IMR-90 (cell line): ENCODE results near the gene USP16. TPM values are rescaled to one million over a fixed set of nuclear protein-coding genes. Genes with fewer than 3 reads are reported as not detected.
A peak's percentile ranks its signal among the peaks of the same experiment; 100 is the strongest.

Experiments used
- ATAC-seq: fragments of 200-7000 bp; cut with Tn5 transposase; 2 replicates; pipeline ENCODE4 v1.9.1; 2020; ENCODE audit warnings: low read depth, mild to moderate bottlenecking, moderate library complexity
- Bru-seq: library from RNA; stranded (reverse); fragments of 400-500 nt; gene quantifications from one replicate; lab custom pipeline; 2021; lab: Mats Ljungman, UMichigan
- BruChase-seq, 2 experiments: library from RNA; stranded (reverse); fragments of 400-500 nt; gene quantifications; one replicate each; lab custom pipeline; 2021; lab: Mats Ljungman, UMichigan
- BruUV-seq: library from RNA; stranded (reverse); fragments of 400-500 nt; replicated peaks from 2 replicates; lab custom pipeline; 2021; lab: Mats Ljungman, UMichigan
- CTCF ChIA-PET: fragments of 300-600 bp; formaldehyde crosslinking; extraction: SDS; loops from one replicate; lab custom pipeline; 2021; ENCODE audit warnings: antibody characterized with exemption; lab: Yijun Ruan, JAX
- POLR2A ChIA-PET: fragments of 300-600 bp; sonication (Branson Sonifier 250); formaldehyde crosslinking; loops from one replicate; lab custom pipeline; 2022; ENCODE audit warnings: antibody characterized with exemption; ENCODE audit not compliant: unreplicated experiment; lab: Charles Lee
- DNase-seq: peaks from one replicate; pipeline ENCODE4 v3.0.0; 2013
- H2AFZ ChIP-seq: replicated peaks from 2 replicates; pipeline ENCODE3; 2013; ENCODE audit warnings: low read length, mild to moderate bottlenecking; ENCODE audit not compliant: poor library complexity
- H2AK5ac ChIP-seq: 2 replicates; pipeline ENCODE4 v1.6.1; 2013; ENCODE audit warnings: low read depth, low read length, inconsistent platforms
- H2AK9ac ChIP-seq: replicated peaks from 2 replicates; pipeline ENCODE3; 2013; ENCODE audit warnings: mild to moderate bottlenecking, low read depth, low read length, moderate library complexity; ENCODE audit not compliant: poor library complexity
- H2BK120ac ChIP-seq: 2 replicates; pipeline ENCODE4 v1.6.1; 2013; ENCODE audit warnings: low read depth, low read length, inconsistent platforms
- H2BK15ac ChIP-seq: 3 replicates; pipeline ENCODE4 v1.6.1; 2013; ENCODE audit warnings: low read depth, low read length, inconsistent platforms
- H2BK20ac ChIP-seq: 2 replicates; pipeline ENCODE4 v1.6.1; 2013; ENCODE audit warnings: low read depth, mild to moderate bottlenecking, inconsistent platforms, low read length, moderate library complexity
- H2BK5ac ChIP-seq: 2 replicates; pipeline ENCODE4 v1.6.1; 2013; ENCODE audit warnings: mild to moderate bottlenecking, low read depth, low read length, inconsistent platforms; ENCODE audit not compliant: poor library complexity, severe bottlenecking
- H3K14ac ChIP-seq: replicated peaks from 2 replicates; pipeline ENCODE4 v1.6.1; 2013; ENCODE audit warnings: low read depth, low read length, inconsistent platforms
- H3K18ac ChIP-seq: 2 replicates; pipeline ENCODE4 v1.6.1; 2013; ENCODE audit warnings: low read depth, low read length, control low read depth
- H3K23ac ChIP-seq: 2 replicates; pipeline ENCODE4 v1.6.1; 2013; ENCODE audit warnings: low read depth, low read length, inconsistent platforms
- H3K27ac ChIP-seq: 2 replicates; pipeline ENCODE4 v1.5.1; 2013; ENCODE audit warnings: mild to moderate bottlenecking, control low read depth, low read length; ENCODE audit not compliant: insufficient read depth
- H3K27me3 ChIP-seq: 2 replicates; pipeline ENCODE4 v1.6.1; 2013; ENCODE audit warnings: low read length; ENCODE audit not compliant: control insufficient read depth, insufficient read depth
- H3K36me3 ChIP-seq: 2 replicates; pipeline ENCODE4 v1.6.1; 2013; ENCODE audit warnings: low read length, mixed read lengths; ENCODE audit not compliant: control insufficient read depth, insufficient read depth
- H3K4ac ChIP-seq: 2 replicates; pipeline ENCODE4 v1.6.1; 2013; ENCODE audit warnings: low read depth, low read length, inconsistent platforms
- H3K4me1 ChIP-seq: 2 replicates; pipeline ENCODE4 v1.6.1; 2013; ENCODE audit warnings: low read length, mixed read lengths; ENCODE audit not compliant: control insufficient read depth, insufficient read depth
- H3K4me2 ChIP-seq: 2 replicates; pipeline ENCODE4 v1.6.1; 2013; ENCODE audit warnings: low read depth, mild to moderate bottlenecking, control low read depth, low read length, moderate library complexity
- H3K4me3 ChIP-seq: 2 replicates; pipeline ENCODE4 v1.5.1; 2013; ENCODE audit warnings: low read depth, mild to moderate bottlenecking, control low read depth, low read length, moderate library complexity; ENCODE audit not compliant: insufficient read depth
- H3K56ac ChIP-seq: 2 replicates; pipeline ENCODE4 v1.6.1; 2013; ENCODE audit warnings: low read length, inconsistent platforms; ENCODE audit not compliant: insufficient read depth; ENCODE audit errors: extremely low read depth
- H3K79me1 ChIP-seq, 2 experiments: 2 replicates each; pipeline ENCODE4 v1.6.1; 2013; ENCODE audit warnings: low read length in 2 of 2, inconsistent platforms in 1 of 2, low read depth in 1 of 2
- H3K9ac ChIP-seq: 2 replicates; pipeline ENCODE4 v1.6.1; 2013; ENCODE audit warnings: low read depth, low read length, control low read depth
- H3K9me1 ChIP-seq: 2 replicates; pipeline ENCODE4 v1.6.1; 2013; ENCODE audit warnings: low read length, inconsistent platforms; ENCODE audit not compliant: insufficient read depth
- H3K9me3 ChIP-seq: 2 replicates; pipeline ENCODE4 v1.6.1; 2013; ENCODE audit warnings: low read length; ENCODE audit not compliant: control insufficient read depth, insufficient read depth
- H4K20me1 ChIP-seq: 2 replicates; pipeline ENCODE4 v1.6.1; 2013; ENCODE audit warnings: low read length, inconsistent platforms; ENCODE audit not compliant: insufficient read depth
- H4K5ac ChIP-seq: 2 replicates; pipeline ENCODE4 v1.6.1; 2013; ENCODE audit warnings: mild to moderate bottlenecking, low read depth, low read length, control low read depth
- H4K8ac ChIP-seq, 2 experiments: 2 replicates each; pipeline ENCODE4 v1.6.1; 2013; ENCODE audit warnings: low read depth in 2 of 2, low read length in 2 of 2, control low read depth in 1 of 2, inconsistent platforms in 1 of 2
- H4K91ac ChIP-seq: 2 replicates; pipeline ENCODE4 v1.6.1; 2013; ENCODE audit warnings: low read depth, low read length, inconsistent platforms; ENCODE audit not compliant: insufficient read depth
- CEBPB ChIP-seq: IDR thresholded peaks from 2 replicates; pipeline ENCODE4 v1.6.1; 2012; ENCODE audit warnings: low read depth, low read length, improper control_type of control experiment
- CHD1 ChIP-seq: IDR thresholded peaks from 2 replicates; pipeline ENCODE4 v1.6.1; 2012; ENCODE audit warnings: low read depth, low read length, improper control_type of control experiment
- FOS ChIP-seq: fragments of 150-350 bp; IDR thresholded peaks from 2 replicates; pipeline ENCODE4 v1.6.1; 2016; ENCODE audit warnings: low read depth, low read length
- MAFK ChIP-seq: IDR thresholded peaks from 2 replicates; pipeline ENCODE4 v1.6.1; 2012; ENCODE audit warnings: low read depth, low read length, improper control_type of control experiment
- MAZ ChIP-seq: IDR thresholded peaks from 2 replicates; pipeline ENCODE4 v1.6.1; 2012; ENCODE audit warnings: low read depth, mild to moderate bottlenecking, low read length, improper control_type of control experiment, moderate library complexity, borderline replicate concordance
- MXI1 ChIP-seq: IDR thresholded peaks from 2 replicates; pipeline ENCODE4 v1.6.1; 2012; ENCODE audit warnings: low read depth, mild to moderate bottlenecking, low read length, moderate library complexity, borderline replicate concordance
- RAD21 ChIP-seq: IDR thresholded peaks from 2 replicates; pipeline ENCODE4 v1.6.1; 2012; ENCODE audit warnings: low read length, improper control_type of control experiment
- RCOR1 ChIP-seq: IDR thresholded peaks from 2 replicates; pipeline ENCODE4 v1.6.1; 2012; ENCODE audit warnings: mild to moderate bottlenecking, low read length, improper control_type of control experiment; ENCODE audit not compliant: insufficient replicate concordance
- RFX5 ChIP-seq: IDR thresholded peaks from 2 replicates; pipeline ENCODE4 v1.8.0; 2012; ENCODE audit warnings: low read depth, mild to moderate bottlenecking, low read length, moderate library complexity
- SMC3 ChIP-seq: fragments of 150-350 bp; IDR thresholded peaks from 2 replicates; pipeline ENCODE4 v1.6.1; 2016; ENCODE audit warnings: low read depth, mild to moderate bottlenecking, antibody characterized with exemption, low read length, moderate library complexity
- USF2 ChIP-seq: fragments of 150-350 bp; IDR thresholded peaks from 2 replicates; pipeline ENCODE4 v1.6.1; 2017; ENCODE audit warnings: mild to moderate bottlenecking, antibody characterized with exemption, low read length, low read depth
- WGBS, 2 experiments: methylation state at CpG; one replicate each; pipeline versions ENCODE4 v1.1.5 to v1.1.7; 2013; ENCODE audit warnings: missing lambda C conversion rate in 2 of 2; ENCODE audit not compliant: insufficient read length in 1 of 2; ENCODE audit errors: extremely low coverage in 2 of 2; 5-methylcytosine and 5-hydroxymethylcytosine counted together
- dilution Hi-C: fragments of 300-500 bp; cut with HindIII; formaldehyde crosslinking; loops from one replicate; pipeline ENCODE4 v1.14.3; 2018; ENCODE audit warnings: low sequenced_read_pairs; ENCODE audit not compliant: unreplicated experiment
- in situ Hi-C: fragments of 300-500 bp; cut with MboI; formaldehyde crosslinking; loops from 3 replicates; pipeline ENCODE4 v1.14.3; 2019; ENCODE audit warnings: low sequenced_read_pairs, inconsistent platforms, mixed read lengths
- intact Hi-C: fragments of 100-400 bp; cut with micrococcal nuclease; formaldehyde crosslinking; loops from 2 replicates; pipeline ENCODE4 v1.10.0; 2022
- long read RNA-seq: library from polyadenylated mRNA; unstranded; transcript quantifications from one replicate; pipeline ENCODE4 v2.0.0, GENCODE V29; 2021; ENCODE audit not compliant: unreplicated experiment
- polyA plus RNA-seq, 3 experiments: library from polyadenylated mRNA; depleted of rRNA; stranded (reverse); fragments of >200 nt; gene quantifications; 2 replicates each; pipeline ENCODE4 v1.2.3, GENCODE V29; 2012; ENCODE audit warnings: low replicate concordance in 1 of 3
- total RNA-seq: library from RNA; depleted of rRNA; stranded (reverse); fragments of >200 nt; gene quantifications from 2 replicates; pipeline ENCODE4 v1.2.3, GENCODE V29; 2012; rRNA removed

Gene USP16
- total RNA-seq (28.7 and 47.8 TPM in 2 replicates), polyA plus RNA-seq (2012; rRNA removed) (13.4 and 15.5 TPM in 2 replicates), Bru-seq, nascent RNA (percentile 90 among the genes with signal in this experiment), BruChase-seq, experiment 1, labeled RNA remaining after a 6-hour chase (percentile 87 among the genes with signal in this experiment), BruChase-seq, experiment 2, labeled RNA remaining after a 2-hour chase (percentile 83 among the genes with signal in this experiment)
- 1.2 and 1.9 TPM in 2 replicates for polyA plus RNA-seq (2012; cell fraction: cytosol; rRNA removed)
- 2.0 and 22.2 TPM in 2 replicates for polyA plus RNA-seq (2012; cell fraction: nucleus; rRNA removed; ENCODE audit: low replicate concordance)
- long read RNA-seq, partial matches to known transcripts: 11 of 15 reads
- long read RNA-seq, other reads (novel, unspliced or antisense): 1 of 15 reads

GRCh38 chr21:29024474-29025327 lies at the start of gene USP16:
Gene USP16 (plus strand): TSS chr21:29024668. CDS start chr21:29027914, 3,246 bp downstream.
- Histone ChIP-seq H3K56ac (peak within 1 kb of the TSS; percentile 92), H2BK15ac (peak within 1 kb of the TSS; percentile 86; the same call in 2 of the 3 replicates), H2AK9ac (peak within 1 kb of the TSS; percentile 85), H3K79me1 (peaks cover 5 to 28% of the 10 kb centered on the region in 2 experiments), H3K23ac (peak within 1 kb of the TSS; percentile 100), H3K4me1 (no peaks in the 10 kb centered on the region; the same call in 1 of the 2 replicates), H4K91ac (peak within 1 kb of the TSS; percentile 99), H3K9me1 (peaks cover 3% of the 10 kb centered on the region), H2BK120ac (peak within 1 kb of the TSS; percentile 98), H3K9ac (peak within 1 kb of the TSS; percentile 86), H2AK5ac (peak within 1 kb of the TSS; percentile 54; the same call in 1 of the 2 replicates), H3K4me3 (peak within 1 kb of the TSS; percentile 64), H3K9me3 (no peaks in the 10 kb centered on the region), H3K18ac (peak within 1 kb of the TSS; percentile 88), H2AFZ (peak within 1 kb of the TSS; percentile 98), H3K14ac (peak within 1 kb of the TSS; percentile 99), H3K36me3 (peaks cover 2% of the 10 kb centered on the region; the same call in 1 of the 2 replicates), H3K27ac (peak within 1 kb of the TSS; percentile 83), H2BK20ac (peak within 1 kb of the TSS; percentile 96), H4K5ac (peak within 1 kb of the TSS; percentile 98), H3K27me3 (no peaks in the 10 kb centered on the region), H4K8ac (peak within 1 kb of the TSS; percentile 81 to 100), H4K20me1 (no peaks in the 10 kb centered on the region), H3K4ac (peak within 1 kb of the TSS; percentile 99), H3K4me2 (peak within 1 kb of the TSS; percentile 89), H2BK5ac (peak within 1 kb of the TSS; percentile 90)
- DNase-seq (peak; percentile 99), ATAC-seq (peak; percentile 98)
- dilution Hi-C loops (no loop called here), intact Hi-C loops (loop anchor here (10.0 kb wide), 1 partner anchor 60 kb away; no protein-coding TSS in a partner anchor), in situ Hi-C loops (no loop called here)
- WGBS, 2 experiments: 0% methylated on average over 5 of the region's 48 CpGs; no CpG with 5 or more reads in 1 of the 2 experiments
- ChIA-PET CTCF (interaction anchor here (0.7 to 1.2 kb wide), 3 partner anchors 21 to 60 kb away, joined by 3 to 4 read pairs (median 3); partner anchors contain the start of gene LTN1), POLR2A (interaction anchor here (0.8 to 1.8 kb wide), 4 partner anchors 19 to 49 kb away, joined by 4 to 7 read pairs (median 4); partner anchors contain the start of gene CCT8)
- BruUV-seq: no TSS peak
- 0 out of 2 replicates have a peak, but pooled peaks have one; percentile 49 for TF ChIP-seq CHD1
- peak; percentile 68; the same call in 1 of the 2 replicates for TF ChIP-seq FOS
- TF ChIP-seq RCOR1: no peak
- TF ChIP-seq CEBPB: no peak
- no peak for TF ChIP-seq RFX5
- peak; percentile 25; the same call in 1 of the 2 replicates for TF ChIP-seq MAZ
- TF ChIP-seq USF2: peak; percentile 60; the same call in 1 of the 2 replicates
- TF ChIP-seq MXI1: peak; percentile 93
- TF ChIP-seq SMC3: no peak
- TF ChIP-seq MAFK: no peak
- TF ChIP-seq RAD21: peak; percentile 11; the same call in 1 of the 2 replicates
